PC-3 (cell line): ENCODE results near the gene ARF1.

Source experiments
- CTCF ChIP-seq: fragments of 300-600 bp; sonication (generic); conservative IDR thresholded peaks from 2 replicates; pipeline ENCODE4 v1.5.1; 2017; ENCODE audit warnings: antibody characterized with exemption, low read depth, mild to moderate bottlenecking, low read length
- EZH2 ChIP-seq: fragments of 300-600 bp; sonication (generic); IDR thresholded peaks from one replicate; pipeline ENCODE4 v1.6.1; 2017; ENCODE audit warnings: antibody characterized with exemption, mild to moderate bottlenecking, low read length; ENCODE audit not compliant: unreplicated experiment
- EZH2phosphoT487 ChIP-seq: fragments of 300-600 bp; sonication (generic); IDR thresholded peaks from 2 replicates; pipeline ENCODE4 v1.6.1; 2018; ENCODE audit warnings: mild to moderate bottlenecking, antibody characterized with exemption, low read length, borderline replicate concordance

DNA sequence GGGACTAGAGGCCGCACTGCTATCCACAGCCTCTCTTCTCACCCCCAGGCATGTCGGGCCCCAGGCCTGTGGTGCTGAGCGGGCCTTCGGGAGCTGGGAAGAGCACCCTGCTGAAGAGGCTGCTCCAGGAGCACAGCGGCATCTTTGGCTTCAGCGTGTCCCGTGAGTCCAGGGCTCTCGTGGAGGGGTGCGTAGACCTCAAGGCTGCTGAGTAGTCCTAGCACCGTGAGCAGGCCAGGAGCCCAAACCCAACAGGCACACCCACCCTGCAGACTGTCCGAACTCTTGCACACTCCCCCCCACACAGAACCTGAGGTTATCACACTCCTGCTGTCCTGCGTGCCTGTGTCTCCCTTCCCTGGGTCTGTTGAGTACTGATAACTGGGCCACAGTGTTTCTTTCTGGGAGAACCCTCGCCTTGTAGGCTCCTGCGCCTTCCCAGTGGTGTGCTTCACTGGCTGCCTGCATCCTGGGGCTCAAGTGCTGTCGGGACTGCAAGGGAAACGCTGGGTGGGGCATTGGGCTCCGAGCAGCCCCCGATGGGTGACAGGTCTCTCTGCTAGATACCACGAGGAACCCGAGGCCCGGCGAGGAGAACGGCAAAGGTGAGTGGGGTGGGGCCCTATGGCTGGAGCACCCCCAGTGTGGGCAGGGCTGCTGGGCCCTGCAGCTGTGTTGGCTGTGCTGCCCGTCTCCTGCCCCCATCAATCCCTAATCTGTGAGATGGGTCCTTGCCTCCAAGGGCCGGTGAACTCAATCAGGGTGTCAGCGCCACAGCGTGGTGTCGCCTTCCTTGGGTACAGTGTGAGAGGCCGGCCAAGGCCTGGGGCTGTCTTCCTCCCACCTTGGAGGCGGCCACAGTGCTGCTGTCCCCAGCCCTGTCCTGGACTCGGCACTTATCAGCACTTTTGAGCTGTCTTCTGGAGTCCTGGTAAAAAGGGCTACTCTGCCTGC, 63.2 kb downstream of the ARF1 start:
- TF ChIP-seq CTCF (no peak), EZH2phosphoT487 (no peak), EZH2 (no peak)
